Prostate gland (tissue), 2 donors: Measurements from ENCODE around the gene ABCC8.

Experiments used
- CTCF ChIP-seq, 4 experiments: fragments of 200-600 bp in 2 of 4; fragments of 450-650 bp in 2 of 4; sonication (generic) in 2 of 4; IDR thresholded peaks; 1 replicate in 3 of 4; 2 replicates in 1 of 4; pipeline ENCODE4 v1.5.1; 2016 to 2019; ENCODE audit warnings: antibody characterized with exemption in 4 of 4, mild to moderate bottlenecking in 2 of 4, moderate library complexity in 2 of 4
- POLR2A ChIP-seq: fragments of 450-650 bp; IDR thresholded peaks from one replicate; pipeline ENCODE4 v1.6.1; 2016; ENCODE audit warnings: antibody characterized with exemption, mild to moderate bottlenecking
- POLR2AphosphoS5 ChIP-seq: sonication (generic); formaldehyde crosslinking; IDR thresholded peaks from one replicate; pipeline ENCODE4 v1.6.1; 2017; ENCODE audit warnings: antibody characterized with exemption

DNA sequence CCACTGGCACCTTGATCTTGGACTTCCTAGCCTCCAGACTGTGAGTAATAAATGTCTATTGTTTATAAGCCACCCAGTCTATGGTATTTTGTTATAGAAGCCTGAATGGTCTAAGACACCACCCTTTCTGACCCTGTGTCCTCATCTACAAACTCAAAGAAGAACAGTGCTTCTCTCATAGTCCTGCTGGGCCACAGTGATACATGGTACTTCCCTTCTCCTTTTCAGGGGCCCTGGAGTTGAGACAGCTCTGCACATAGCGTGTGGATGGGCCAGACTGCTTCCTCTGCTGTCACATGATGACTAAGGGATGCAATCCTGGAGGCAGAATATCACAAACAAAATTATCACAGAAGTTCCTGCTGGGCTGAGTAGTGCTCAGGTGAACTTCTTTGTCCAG lies 93.2 kb downstream of the ABCC8 start:
- no peak for TF ChIP-seq POLR2AphosphoS5
- TF ChIP-seq CTCF (IDR thresholded peaks at IDR 0.05): no peak
- no peak for TF ChIP-seq POLR2A
